Right lobe of liver (tissue), 4 donors: ENCODE data around the gene GPR3.

Source experiments
- POLR2A ChIP-seq: fragments of 450-650 bp; IDR thresholded peaks from one replicate; pipeline ENCODE4 v1.6.1; 2017; ENCODE audit warnings: antibody characterized with exemption, mild to moderate bottlenecking
- TF ChIP-seq, protein P1 (sequence below), 4 donors: fragments of 200-600 bp in 3 of 4; fragments of 450-650 bp in 1 of 4; IDR thresholded peaks; one replicate each; pipeline versions ENCODE4 v1.5.1 to v1.8.0; 2016 to 2022; ENCODE audit warnings: antibody characterized with exemption in 4 of 4, mild to moderate bottlenecking in 2 of 4
- donor health status: DM: no; HTN: no; CAD: no.
- donor health status: DM: no; HTN: no; CAD: no.
- donor health status: DM: no; HTN: yes; CAD: no.

DNA sequence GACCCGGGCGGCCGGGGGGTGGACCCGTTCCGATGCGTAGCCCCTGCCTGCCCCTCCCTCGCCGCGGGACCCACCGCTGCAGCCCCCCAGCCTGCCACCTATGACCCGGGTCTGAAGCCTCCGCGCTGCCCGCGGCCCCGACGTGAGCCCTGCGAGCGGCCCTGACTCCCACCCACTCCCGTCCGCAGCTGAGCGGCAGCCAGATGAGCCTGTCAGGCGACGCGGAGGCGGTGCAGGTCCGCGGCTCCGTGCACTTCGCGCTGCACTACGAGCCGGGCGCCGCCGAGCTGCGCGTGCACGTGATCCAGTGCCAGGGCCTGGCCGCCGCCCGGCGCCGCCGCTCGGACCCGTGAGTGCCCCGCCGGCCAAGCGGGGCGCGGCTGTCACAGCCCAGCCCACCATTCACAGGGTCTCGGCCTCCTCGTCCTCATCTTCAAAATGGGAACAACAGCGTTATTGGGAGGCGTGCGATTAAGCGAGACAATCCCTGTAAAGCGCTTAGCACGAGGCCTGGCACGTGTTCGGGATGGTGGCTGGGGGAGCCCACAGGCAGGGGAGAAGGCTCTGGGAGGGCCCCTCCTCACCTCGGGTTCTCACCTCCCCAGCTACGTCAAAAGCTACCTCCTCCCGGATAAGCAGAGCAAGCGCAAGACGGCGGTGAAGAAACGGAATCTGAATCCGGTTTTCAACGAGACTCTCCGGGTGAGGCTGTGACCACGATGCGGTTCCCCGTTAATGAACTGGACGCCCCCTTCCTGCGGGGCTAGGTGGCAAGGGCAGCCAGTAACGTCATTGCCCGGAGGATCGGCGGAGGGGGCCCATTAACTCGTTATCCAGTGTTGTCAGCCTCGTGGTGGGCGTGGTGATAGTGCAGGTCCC is 42.4 kb upstream of the GPR3 start:
- no peak for TF ChIP-seq POLR2A
- TF ChIP-seq, protein P1, sequence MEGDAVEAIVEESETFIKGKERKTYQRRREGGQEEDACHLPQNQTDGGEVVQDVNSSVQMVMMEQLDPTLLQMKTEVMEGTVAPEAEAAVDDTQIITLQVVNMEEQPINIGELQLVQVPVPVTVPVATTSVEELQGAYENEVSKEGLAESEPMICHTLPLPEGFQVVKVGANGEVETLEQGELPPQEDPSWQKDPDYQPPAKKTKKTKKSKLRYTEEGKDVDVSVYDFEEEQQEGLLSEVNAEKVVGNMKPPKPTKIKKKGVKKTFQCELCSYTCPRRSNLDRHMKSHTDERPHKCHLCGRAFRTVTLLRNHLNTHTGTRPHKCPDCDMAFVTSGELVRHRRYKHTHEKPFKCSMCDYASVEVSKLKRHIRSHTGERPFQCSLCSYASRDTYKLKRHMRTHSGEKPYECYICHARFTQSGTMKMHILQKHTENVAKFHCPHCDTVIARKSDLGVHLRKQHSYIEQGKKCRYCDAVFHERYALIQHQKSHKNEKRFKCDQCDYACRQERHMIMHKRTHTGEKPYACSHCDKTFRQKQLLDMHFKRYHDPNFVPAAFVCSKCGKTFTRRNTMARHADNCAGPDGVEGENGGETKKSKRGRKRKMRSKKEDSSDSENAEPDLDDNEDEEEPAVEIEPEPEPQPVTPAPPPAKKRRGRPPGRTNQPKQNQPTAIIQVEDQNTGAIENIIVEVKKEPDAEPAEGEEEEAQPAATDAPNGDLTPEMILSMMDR (IDR thresholded peaks at IDR 0.05), result no peak
